Upper lobe of right lung (tissue), 1 donor: Measurements from ENCODE around the gene MLLT10. TPM values are rescaled to one million over a fixed set of nuclear protein-coding genes. Genes with fewer than 3 reads are reported as not detected.

Experiments
- ATAC-seq: fragments of 200-7000 bp; cut with Tn5 transposase; one replicate; pipeline ENCODE4 v1.9.1; 2020; ENCODE audit warnings: mild to moderate bottlenecking, moderate library complexity
- DNase-seq: peaks from one replicate; pipeline ENCODE4 v3.0.0-alpha.2; 2020
- H3K27ac ChIP-seq: fragments of 200-600 bp; one replicate; pipeline ENCODE4 v1.8.0; 2022
- H3K27me3 ChIP-seq: fragments of 200-600 bp; one replicate; pipeline ENCODE4 v1.8.0; 2022; ENCODE audit warnings: mild to moderate bottlenecking
- H3K36me3 ChIP-seq: fragments of 200-600 bp; one replicate; pipeline ENCODE4 v1.8.0; 2022
- H3K4me1 ChIP-seq: fragments of 200-600 bp; one replicate; pipeline ENCODE4 v1.8.0; 2022
- H3K4me3 ChIP-seq: fragments of 200-600 bp; one replicate; pipeline ENCODE4 v1.8.0; 2022; ENCODE audit warnings: mild to moderate bottlenecking
- H3K9me3 ChIP-seq: fragments of 200-600 bp; one replicate; pipeline ENCODE4 v1.8.0; 2022
- CTCF ChIP-seq: fragments of 200-600 bp; IDR thresholded peaks from one replicate; pipeline ENCODE4 v1.8.0; 2022; ENCODE audit warnings: antibody characterized with exemption
- intact Hi-C: fragments of 100-400 bp; cut with DNase I; formaldehyde crosslinking; loops from one replicate; pipeline ENCODE4 v1.11.0; 2022
- total RNA-seq: library from RNA; stranded (reverse); fragmentation: NEBNext Ultra II Directional; extraction: Animal tissue kit (Norgen Biotek cat#: 25700); gene quantifications from one replicate; pipeline ENCODE4 v1.2.1, GENCODE V29; 2021
- donor health status: DM: no; HTN: yes; CAD: no; lungs with severe emphysema.

The MLLT10 gene
- total RNA-seq, 1 donor from 2014 or later = 60.6 TPM

GRCh38 chr10:21732067-21732772 is 198.2 kb downstream of the MLLT10 start:
- Histone ChIP-seq H3K9me3 (no peaks in the 10 kb centered on the region), H3K4me3 (no peak overlapping the region), H3K4me1 (peaks cover 7% of the 10 kb centered on the region), H3K27ac (no peak overlapping the region), H3K27me3 (no peaks in the 10 kb centered on the region), H3K36me3 (peaks cover 51% of the 10 kb centered on the region)
- no peak for DNase-seq
- TF ChIP-seq CTCF = peak; percentile 77
- intact Hi-C loops = loop anchor here (10.0 kb wide), 1 partner anchor 217 kb away; no protein-coding TSS in a partner anchor
- peak; percentile 87 for ATAC-seq

GRCh38 chr10:21733710-21734109 is 199.7 kb downstream of the MLLT10 start:
- Histone ChIP-seq H3K4me1 (no peaks in the 10 kb centered on the region), H3K9me3 (no peaks in the 10 kb centered on the region), H3K4me3 (no peak overlapping the region), H3K27ac (no peak overlapping the region), H3K27me3 (no peaks in the 10 kb centered on the region), H3K36me3 (peaks cover 60% of the 10 kb centered on the region)
- TF ChIP-seq CTCF = no peak
- DNase-seq (no peak), ATAC-seq (no peak)
- intact Hi-C loops = loop anchor here (10.0 kb wide), 1 partner anchor 219 kb away; no protein-coding TSS in a partner anchor

DNA sequence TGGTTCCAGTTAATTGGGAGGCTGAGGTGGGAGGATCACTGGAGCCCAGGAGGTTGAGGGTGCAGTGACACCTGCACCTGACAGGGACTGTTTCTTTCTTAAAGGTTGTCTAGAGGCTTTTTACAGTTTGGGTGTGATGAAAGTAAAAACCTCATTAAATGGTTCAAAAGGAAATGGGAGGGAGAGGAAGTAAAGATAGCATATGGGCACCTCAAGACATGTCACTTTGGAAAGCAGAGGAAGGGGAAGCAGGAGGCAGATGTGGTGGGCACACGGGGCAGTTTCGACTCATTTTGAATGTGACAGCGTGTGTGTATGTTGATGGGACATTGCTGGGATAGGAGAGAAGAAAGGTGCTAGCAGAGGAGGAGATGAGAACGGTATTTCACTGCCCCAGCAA is 203.1 kb downstream of the MLLT10 start:
- Histone ChIP-seq H3K36me3 (peaks cover 82% of the 10 kb centered on the region), H3K27me3 (no peaks in the 10 kb centered on the region), H3K4me1 (no peaks in the 10 kb centered on the region), H3K27ac (no peak overlapping the region), H3K4me3 (no peak overlapping the region), H3K9me3 (no peaks in the 10 kb centered on the region)
- no peak for TF ChIP-seq CTCF
- no peak for ATAC-seq
- no peak for DNase-seq
- intact Hi-C loops = loop anchor here (10.0 kb wide), 1 partner anchor 222 kb away; no protein-coding TSS in a partner anchor

- intact Hi-C loops = no loop called here
- ATAC-seq = no peak
- TF ChIP-seq CTCF = no peak
These were observed 207.0 kb downstream of the MLLT10 start for GRCh38 chr10:21740989-21741388.

GRCh38 chr10:21742740-21743412 is 208.8 kb downstream of the MLLT10 start:
- no peak for TF ChIP-seq CTCF
- intact Hi-C loops = no loop called here
- Histone ChIP-seq H3K27me3 (no peaks in the 10 kb centered on the region), H3K9me3 (no peaks in the 10 kb centered on the region), H3K27ac (no peak overlapping the region), H3K4me1 (no peaks in the 10 kb centered on the region), H3K36me3 (peaks cover 68% of the 10 kb centered on the region), H3K4me3 (no peak overlapping the region)
- DNase-seq (no peak), ATAC-seq (no peak)

More at GRCh38 chr10:21740989-21741388, 207.0 kb downstream of the MLLT10 start:
- Histone ChIP-seq H3K27me3 (no peaks in the 10 kb centered on the region), H3K36me3 (peaks cover 75% of the 10 kb centered on the region), H3K4me1 (no peaks in the 10 kb centered on the region), H3K4me3 (no peak overlapping the region), H3K27ac (no peak overlapping the region), H3K9me3 (no peaks in the 10 kb centered on the region)
- DNase-seq = no peak
